ENCODE results near the gene SUGCT.

SUGCT gene

DNA sequence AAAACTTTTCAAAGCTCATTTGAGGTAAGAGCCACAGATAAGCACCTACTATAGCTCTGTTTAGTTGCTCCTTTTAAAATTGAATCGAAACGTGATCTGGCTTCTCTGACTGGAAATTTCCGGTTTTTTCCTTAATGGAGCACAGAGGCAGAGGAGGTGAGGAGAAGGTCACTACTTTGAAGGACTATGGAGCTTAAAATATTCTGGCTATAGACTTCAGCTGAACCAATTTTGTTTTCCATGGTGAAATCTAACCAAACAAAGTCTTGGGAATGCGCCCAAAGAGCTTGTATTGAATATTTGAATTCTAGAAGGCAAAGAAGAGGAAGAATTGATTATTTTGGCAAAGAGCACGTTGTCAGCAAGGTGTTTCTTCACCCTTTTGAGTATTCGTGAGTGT, 711.1 kb downstream of the SUGCT start:
- no peak for DNase-seq

DNA sequence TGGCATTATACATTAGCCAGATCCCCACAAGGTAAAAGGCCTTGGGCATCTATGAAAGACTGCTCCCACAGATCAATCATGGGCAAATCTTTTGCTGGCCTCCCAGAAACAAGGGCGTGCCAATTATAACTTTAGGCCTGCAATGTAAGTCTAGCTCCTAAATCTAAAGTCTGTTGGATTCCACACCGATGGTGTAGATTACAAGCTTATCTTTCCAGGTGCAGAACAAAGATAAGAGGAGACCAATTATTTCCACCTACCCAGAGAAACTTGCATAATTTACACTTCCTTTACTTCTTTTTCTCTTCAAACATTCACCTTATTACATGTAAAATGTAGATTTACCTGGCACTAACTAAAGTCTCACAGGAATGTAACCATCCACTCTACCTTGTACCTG, 713.1 kb downstream of the SUGCT start:
- no peak for DNase-seq

DNA sequence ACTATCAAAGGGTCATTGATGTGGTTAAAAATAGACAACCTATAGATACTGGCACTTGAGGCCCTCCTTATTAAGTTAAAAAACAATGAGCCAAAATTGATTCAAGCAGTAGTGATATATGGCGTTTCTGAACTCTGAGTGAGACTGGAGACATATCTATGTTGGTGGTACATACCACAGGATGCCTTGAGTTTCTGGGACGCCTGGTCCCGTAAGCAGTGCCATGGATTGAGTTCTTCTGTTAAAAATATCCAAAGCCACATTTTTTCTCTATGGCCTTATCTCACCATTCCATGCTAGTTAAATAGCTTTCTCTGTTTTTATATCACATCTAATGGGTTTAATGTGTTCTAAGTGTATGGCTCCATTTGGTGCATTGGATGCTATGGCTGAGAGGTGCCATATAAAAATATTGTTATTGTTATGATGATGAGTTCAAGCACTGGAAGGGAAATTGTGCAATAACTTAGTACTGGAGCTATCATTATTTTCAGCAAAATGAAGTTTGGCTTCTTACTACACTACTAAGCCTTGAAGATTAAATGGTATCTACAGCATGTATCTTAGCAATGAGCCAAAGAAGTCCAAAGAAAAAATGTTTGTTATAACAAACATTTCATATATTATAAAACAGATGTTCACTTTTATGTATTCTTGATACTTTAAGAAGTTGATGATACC, 713.9 kb downstream of the SUGCT start:
- no peak for DNase-seq

DNA sequence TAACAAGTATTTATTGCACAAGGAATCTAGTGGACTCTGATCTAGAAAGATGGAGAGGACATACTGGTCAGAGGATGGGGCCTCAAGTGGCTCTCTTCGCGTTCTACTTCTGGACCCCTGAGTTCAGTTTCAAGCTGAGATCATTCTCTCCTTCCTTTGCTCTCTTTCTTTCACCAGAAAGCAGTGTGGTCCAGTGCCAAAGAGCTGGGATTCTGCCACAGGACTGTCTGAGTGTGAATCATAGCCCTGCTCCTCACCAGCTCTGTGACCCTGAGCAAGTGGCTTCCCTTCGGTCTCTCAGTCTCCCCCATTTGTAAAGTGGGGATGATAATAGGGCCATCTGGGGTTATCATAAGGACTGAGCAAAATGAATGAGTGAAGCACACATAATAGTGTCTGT, 715.2 kb downstream of the SUGCT start:
- no peak for DNase-seq

DNA sequence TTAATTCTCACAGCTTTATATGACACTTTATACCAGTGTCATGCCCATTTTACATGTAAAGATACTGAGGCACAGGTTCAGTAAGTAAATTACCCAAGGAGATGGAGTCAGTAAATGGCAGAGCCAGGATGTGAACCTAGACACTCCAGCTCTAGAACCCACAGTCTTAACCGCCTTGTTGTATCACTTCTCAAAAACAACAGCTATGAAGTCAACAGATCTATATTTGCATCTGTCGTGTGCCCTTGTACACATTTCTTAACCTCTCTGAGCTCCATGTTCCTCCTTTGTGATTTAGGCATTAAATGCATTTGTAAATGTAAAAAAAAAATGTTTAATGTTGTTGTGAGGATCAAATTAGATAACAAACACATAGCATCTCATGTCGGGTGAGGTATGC, 716.2 kb downstream of the SUGCT start:
- no peak for DNase-seq

DNA sequence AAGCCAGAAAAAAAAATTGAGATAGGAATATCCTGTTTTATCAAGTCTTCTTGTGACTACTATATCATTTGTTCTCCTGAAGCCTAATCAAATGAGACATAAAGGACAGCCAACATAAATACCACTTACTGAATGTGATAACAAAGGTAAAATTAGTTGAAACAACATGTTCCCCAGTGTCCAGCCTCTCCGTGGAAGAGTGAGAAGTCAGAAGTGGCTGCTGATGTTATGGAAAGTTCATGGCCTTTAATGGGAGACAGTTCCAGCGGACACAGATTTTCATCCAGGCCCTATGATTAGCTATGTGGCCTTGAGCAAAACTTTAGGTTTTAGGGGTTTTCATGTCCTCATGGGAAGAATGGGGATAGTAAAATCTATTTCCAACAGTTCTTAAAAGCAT, 724.3 kb downstream of the SUGCT start:
- DNase-seq, result no peak

DNA sequence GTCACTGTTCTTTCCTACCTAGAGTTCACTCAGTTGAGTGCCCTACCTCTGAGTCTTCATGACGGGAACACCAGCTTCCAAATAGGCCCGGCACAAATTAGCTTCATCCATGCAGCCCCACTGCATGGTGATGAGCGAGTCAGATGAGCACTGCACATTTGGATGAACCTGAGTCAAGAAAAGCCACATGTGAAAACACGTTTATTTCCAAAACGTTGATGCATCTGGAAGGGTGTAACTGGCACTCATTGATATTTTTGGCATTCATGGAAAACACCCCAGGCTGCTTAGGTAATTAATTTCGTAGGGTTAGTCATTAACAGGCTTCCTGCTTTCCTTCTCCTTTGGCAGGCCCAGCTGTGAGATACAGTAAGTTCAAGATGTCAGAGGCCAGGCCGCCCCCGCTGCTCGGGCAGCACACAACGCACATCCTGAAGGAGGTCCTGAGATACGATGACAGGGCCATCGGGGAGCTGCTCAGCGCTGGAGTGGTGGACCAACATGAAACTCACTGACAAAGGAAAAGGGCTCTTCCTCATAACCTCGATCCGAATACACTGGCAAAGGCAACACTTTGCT, 725.2 kb downstream of the SUGCT start:
- no peak for DNase-seq

DNA sequence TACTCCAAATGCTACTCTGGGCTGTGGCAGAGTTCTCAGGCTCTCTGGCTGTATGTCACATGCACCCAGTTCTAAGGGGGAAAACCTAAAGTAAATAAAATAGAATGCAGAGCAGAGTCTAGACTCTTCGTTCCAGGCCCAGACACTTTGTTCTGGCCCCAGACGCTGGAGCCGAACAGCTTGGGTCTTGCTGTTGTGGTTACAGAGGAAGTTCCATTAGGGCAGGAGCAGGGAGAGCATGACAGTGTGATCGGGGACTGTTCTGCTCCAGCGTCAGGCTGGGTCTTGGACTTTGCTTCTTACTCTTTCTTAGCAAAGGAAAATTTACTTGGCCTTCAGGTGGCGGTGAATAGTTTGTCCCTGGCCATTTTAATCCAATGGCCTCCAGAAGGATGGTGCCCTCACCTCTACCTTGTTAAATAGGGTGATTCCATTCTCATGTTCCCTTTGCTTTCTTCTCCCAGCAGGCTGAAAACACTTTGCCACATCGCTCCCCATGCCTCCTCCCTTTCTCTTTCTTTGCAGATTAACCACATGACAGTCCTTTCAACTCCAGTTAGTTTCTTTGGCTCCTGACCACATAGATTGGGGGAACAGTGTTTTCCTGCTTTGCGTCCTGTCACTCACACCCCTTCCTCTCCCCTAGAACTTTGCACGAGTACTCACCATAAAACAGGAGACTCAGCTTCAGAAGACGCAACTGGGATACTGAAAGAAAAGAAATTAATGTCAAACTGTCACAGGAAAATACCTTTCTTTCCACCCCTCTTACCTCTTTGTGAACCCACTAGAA, 730.8 kb downstream of the SUGCT start:
- no peak for DNase-seq

DNA sequence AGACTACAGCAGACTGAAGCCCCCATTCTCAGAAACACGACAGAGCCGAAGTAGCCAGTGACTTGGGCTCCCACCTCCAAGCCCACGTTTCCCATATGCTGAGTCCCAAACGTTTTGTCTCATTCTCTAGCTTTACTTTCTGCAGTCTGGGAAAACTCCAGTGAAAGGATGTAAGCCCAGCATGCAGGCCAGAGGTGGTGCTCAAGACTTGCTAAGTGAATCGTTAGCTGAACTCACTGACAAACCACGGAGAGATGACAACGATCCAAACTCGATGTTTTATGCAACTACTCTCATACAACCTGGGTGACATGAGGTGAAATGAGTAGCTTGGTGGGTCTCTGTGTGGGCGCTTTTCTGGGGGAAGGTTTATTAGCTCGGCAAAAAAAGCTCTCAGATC, 731.8 kb downstream of the SUGCT start:
- DNase-seq, result no peak

DNA sequence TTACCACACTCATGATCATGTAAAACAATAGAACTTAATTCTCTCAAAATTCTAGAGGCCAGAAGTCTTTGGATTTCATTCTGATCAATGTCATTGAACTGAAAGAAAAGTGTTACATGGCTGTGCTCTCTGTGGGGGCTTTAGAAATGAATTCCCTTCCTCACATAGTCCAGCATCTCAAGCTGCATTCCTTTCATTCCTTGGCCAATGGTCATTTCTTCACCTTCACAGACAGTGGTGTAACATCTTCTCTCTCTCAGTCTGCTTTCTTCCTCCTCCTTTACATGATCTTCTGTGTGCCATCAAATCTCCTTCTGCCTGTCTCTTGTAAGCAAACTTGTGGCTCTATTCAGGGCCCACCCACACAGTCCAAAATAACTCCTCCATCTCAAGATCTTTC, 735.3 kb downstream of the SUGCT start:
- no peak for DNase-seq

DNA sequence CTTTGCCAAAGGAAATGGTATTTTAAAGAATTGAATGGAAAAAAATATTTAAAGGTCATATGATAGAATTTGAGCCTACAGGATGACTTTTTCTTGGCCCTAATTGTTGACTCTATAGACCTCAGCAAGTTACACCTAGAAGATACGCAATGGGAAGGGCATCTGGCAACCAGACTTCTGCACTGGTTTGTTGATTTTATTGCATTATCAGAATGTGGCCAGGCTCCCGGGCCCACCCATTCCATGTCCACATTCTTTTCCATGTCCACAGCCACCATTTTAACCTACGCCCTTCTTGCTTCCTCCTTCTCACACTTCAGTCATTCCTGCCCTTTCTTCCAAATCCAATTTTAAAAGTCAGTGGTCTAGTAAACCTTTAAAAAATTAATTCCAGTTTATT, 738.4 kb downstream of the SUGCT start:
- DNase-seq, result no peak

DNA sequence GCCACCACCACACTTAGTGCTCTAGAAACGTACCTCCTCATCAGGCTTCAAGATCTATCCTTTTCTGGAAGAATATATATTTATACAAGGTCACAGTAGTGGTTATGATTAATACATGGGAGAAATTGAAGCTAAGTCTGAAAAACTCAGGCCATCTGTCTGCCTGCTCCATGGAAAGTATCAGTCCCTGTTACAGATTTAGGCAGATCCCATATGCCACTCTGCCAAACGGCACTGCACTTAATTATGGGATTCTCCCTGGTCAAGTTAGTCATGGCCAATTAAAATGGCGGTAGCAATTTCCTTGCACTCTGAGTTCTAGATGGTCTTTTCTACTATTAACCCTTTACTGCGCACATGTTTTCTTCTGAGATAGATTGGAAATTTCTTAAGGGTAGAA, 740.0 kb downstream of the SUGCT start:
- no peak for DNase-seq

DNA sequence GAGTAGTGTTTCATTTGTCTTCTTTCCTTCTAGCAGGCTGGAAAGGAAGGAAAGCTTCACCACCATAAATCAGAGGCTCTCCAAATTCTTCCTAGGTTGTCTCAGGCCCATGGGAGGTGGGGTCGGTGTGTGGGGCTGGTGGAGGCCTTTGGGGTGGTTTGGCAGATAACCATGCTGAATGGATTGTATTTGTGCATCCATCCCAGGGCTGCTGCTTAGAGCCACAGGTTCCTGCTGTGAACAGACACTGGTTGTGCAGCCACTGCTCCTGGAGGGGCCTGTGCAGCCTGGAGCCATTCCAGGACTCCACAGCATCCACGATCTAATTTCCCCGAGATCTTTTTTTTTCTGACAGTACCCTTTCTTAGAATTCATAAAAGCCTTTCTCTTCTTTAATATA, 741.8 kb downstream of the SUGCT start:
- no peak for DNase-seq

DNA sequence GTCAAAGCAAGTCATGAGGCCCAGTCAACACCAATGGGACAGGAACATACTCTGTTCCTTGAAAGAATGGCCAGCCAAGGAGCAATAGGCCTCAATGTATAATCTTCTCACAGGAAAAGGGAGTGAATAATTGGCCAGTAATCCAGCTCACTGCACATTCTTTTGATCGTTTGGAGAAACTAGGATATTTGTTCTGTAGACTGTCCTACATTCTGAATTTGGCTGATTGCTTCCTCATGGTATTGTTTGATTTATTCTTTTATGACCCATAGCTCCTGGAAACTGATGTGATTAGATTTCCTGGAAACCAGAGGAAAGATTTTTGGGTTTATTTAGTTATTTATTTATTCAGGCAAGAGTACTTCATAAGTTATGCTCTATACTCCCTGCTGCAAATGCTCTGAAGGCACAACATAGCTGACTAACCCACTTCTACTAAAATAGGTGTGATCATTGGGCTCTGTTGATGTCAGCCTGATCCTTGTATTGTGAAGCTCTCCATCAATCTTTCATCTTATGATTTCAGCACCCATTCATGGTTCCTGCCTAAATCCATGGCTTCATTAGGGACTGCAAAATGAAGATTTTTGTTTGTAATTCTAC, 745.2 kb downstream of the SUGCT start:
- DNase-seq, result no peak

DNA sequence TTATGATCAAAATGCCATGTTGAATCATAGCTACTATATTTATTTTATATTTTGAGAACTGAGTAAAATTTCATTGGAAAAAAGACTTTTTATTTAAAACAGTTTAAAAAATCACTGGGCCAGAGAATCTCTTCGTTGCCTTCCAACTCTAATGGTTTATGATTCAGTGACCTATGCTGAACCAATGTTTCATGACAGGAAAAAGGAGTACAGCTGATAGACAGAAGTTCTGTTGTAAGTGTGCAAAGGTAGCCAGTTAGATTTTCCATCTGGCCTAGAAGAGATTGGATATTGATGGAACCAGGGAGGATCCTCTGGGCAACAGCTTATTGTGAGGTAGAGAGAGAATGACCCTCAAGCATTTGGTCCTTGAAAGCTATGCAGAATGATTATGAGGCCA, 745.8 kb downstream of the SUGCT start:
- DNase-seq, result no peak

DNA sequence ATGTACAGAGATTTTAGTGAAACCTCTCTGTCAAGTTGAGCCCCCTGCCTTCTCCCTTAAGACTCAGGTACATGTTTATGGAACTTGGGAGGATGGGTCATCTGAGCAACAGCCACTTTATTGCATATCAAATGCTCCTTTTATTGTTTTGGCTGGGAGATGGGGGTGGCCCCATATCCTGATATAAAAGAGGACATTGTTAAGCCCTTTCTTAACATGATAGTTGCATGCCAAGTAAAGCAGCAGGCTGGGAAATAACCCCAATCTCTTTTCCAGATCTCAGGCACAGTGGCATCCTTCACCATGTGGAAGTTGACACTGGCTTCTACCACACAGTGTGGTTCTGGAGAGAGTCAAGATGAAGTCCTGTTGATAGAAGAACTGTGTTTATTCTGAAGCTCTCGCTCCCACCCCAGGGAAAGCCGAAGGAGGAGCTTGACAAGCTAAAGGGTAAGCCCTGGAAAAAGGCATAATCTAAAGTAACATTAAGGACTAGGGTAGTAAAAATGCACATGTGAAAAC, 746.7 kb downstream of the SUGCT start:
- DNase-seq, result no peak

DNA sequence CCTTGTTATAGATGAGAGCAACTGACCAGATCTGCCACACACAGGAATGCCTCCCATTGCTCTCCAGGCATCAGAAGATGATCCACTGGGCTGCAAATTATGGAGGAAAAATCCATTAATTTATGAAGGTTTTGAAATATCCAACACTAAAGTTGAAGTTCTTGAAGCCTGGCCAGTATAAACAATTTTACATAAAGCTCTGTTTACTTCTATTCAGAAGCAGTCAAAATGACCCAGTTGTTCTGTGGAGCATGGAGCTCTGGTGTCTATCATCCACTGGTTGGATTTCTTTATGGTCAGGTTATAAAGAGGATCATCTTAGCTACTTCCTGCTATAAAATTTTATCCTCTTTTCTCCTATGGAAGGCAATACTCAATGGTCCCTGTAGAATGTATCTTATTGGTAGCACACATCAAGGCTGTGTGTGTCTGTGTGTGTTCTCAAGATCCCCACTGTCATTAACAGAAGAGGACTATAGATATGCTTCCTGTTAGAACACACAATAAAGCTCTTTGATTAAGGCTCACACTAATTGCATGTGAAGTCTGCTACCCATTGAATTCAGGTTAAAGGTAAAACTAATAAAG, 747.4 kb downstream of the SUGCT start:
- DNase-seq, result no peak

DNA sequence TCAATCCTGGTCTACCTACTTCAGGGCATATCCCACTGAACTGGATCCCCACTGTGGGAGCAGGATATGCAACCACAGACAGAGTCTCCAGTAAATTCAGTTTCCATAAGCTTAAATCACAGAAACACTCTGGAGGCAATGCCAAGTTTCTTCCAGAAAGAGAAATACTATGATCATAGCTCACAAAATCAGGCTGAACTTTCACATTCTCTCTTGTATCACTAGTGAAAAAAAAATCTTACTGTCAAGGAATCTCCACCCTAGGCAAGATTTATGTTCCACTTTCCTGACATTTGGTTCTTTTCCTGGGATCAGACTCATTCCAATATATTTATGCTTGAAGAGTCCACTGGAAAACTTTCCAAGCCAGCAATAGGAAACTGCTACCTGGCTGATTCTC, 749.0 kb downstream of the SUGCT start:
- no peak for DNase-seq

DNA sequence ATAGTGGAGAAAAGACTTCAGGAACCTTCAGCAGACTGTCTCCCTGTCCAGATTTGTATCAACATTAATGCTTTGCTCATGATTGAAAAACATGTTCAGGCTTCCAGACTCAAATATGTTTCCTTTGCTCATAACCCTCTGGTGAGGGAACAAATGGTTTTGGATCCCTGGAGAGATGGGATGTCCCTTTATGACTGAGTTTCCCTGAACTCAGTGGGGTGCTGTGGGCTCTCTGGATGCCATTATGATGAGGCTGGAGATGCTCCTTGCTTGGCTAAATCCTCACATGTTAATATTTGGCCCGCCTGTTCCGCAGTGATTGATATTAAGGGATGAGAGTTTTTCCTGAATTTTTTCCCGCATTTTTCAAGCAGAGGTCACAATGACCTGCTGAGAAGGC, 749.4 kb downstream of the SUGCT start:
- no peak for DNase-seq

DNA sequence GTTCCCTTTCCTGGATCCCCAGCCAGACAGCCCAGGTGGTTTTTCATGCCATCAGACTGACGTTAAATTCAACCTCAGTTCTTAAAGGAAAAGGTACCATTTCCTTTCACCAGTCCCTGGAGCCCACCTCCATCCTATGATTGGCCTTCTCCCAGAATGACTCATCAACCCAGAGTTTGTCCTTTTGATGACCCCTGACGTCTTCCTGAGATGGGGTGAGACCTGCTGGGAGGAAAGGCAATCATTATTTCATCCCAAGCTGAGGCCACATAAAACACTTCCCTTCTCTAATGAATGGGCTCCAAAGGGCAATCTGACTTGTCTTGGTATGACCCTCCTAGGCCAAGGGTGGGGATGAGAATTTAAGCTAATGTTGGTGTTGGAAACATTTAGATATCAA, 750.7 kb downstream of the SUGCT start:
- no peak for DNase-seq

DNA sequence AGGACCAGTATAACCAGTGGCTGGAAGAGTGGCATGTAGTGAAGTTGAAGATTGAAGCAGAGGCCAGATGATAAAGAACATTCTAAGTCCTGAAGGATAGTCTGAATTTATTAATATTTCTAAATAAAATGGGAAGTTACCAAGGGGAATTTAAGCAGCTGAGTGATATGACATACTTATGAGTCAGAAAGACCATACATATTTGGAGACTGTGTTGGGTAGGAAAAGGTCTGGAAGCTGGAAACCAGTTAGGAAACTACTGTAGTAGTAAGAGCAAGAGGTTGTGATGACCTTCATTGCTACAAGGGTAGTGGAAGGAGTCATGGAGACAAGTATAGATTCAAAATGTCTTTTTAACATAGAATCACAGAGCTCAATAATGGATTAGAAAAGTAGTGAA, 752.3 kb downstream of the SUGCT start:
- DNase-seq, result no peak

DNA sequence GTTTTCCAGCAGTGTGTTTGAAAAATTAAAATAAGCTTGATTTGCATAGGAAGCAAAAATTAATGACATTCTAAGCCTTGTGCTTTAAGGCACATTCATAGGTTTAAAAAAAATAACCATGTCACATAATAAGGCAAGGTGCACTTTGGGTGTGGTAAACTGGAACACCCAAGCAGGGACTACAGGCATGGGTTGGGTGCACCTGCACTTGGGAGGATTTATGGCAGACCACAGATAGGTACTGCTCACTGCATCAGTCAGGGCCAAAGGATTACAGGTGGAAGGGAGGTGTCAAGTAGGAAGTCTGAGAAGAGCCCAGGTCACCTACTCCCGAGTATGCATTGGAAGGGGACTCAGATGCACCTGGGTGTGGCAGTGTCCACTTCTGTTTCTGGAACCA, 753.7 kb downstream of the SUGCT start:
- no peak for DNase-seq

DNA sequence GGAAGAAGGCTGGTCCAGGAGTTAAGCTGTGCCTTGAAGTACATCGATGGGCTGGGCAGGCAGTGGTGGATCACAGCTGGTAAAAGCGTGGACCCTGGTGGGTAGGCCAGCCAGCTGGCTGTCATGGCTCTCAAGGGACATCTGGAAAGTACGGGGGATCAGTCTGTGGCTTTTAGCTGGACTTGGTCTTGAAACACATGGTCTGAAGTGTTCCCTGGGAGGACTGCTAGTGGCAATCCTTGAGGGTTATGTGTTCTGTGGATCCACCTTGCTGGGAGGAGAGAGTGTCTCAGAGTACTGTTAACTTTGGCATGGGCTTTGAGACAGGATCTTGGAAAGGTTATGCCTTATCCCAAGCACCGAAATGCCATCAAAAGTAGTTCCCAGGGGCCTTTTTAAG, 754.3 kb downstream of the SUGCT start:
- DNase-seq, result no peak
